ENCODE results near the gene MLH1.

DNA sequence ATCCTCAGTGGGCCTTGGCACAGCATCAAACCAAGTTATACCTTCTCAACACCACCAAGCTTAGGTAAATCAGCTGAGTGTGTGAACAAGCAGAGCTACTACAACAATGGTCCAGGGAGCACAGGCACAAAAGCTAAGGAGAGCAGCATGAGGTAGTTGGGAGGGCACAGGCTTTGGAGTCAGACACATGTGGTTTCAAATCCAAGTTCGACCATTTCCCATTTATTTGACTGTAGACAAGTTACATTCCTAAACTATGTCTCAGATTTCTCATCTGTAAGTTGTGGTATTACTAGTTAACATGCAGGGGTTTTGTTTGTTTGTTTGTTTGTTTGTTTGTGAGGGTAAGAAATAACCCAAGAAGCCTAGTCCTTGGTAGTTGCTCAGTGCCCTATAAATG, 46.9 kb downstream of the MLH1 start:
- TF ChIP-seq EZH2phosphoT487 (IDR thresholded peaks at IDR 0.05; ENCODE audit: low read depth, severe bottlenecking, unreplicated experiment) (no peak), EZH2 (IDR thresholded peaks at IDR 0.05; ENCODE audit: borderline replicate concordance) (no peak)
- TF ChIP-seq, protein P1, sequence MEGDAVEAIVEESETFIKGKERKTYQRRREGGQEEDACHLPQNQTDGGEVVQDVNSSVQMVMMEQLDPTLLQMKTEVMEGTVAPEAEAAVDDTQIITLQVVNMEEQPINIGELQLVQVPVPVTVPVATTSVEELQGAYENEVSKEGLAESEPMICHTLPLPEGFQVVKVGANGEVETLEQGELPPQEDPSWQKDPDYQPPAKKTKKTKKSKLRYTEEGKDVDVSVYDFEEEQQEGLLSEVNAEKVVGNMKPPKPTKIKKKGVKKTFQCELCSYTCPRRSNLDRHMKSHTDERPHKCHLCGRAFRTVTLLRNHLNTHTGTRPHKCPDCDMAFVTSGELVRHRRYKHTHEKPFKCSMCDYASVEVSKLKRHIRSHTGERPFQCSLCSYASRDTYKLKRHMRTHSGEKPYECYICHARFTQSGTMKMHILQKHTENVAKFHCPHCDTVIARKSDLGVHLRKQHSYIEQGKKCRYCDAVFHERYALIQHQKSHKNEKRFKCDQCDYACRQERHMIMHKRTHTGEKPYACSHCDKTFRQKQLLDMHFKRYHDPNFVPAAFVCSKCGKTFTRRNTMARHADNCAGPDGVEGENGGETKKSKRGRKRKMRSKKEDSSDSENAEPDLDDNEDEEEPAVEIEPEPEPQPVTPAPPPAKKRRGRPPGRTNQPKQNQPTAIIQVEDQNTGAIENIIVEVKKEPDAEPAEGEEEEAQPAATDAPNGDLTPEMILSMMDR (IDR thresholded peaks at IDR 0.05; ENCODE audit: poor library complexity): no peak

All from hepatocyte (in vitro differentiated cells).